Effector memory CD4-positive, alpha-beta T cell (primary cell): ENCODE measurements around the gene SH2D3A.
"Not testable (repeated sequence)": the region's sequence is repeated elsewhere in the genome, so short reads cannot be mapped to it uniquely, and the experiment has no call there.

Experiments
- DNase-seq, 3 donors: peaks; one replicate each; pipeline ENCODE4 v3.0.0-alpha.2; 2020
- H3K27ac ChIP-seq: 2 replicates; pipeline ENCODE4 v1.7.0; 2013; ENCODE audit warnings: mild to moderate bottlenecking, low read length, moderate library complexity; ENCODE audit not compliant: insufficient read depth, poor library complexity, severe bottlenecking
- H3K27me3 ChIP-seq: replicated peaks from 2 replicates; pipeline ENCODE4 v1.7.0; 2013; ENCODE audit warnings: mild to moderate bottlenecking, low read length; ENCODE audit not compliant: insufficient read depth, control insufficient read depth, poor library complexity, severe bottlenecking
- H3K36me3 ChIP-seq: 2 replicates; pipeline ENCODE4 v1.7.0; 2013; ENCODE audit warnings: mild to moderate bottlenecking, low read length, moderate library complexity; ENCODE audit not compliant: control insufficient read depth, insufficient read depth
- H3K4me1 ChIP-seq: 2 replicates; pipeline ENCODE4 v1.7.0; 2013; ENCODE audit warnings: low read length, mild to moderate bottlenecking; ENCODE audit not compliant: control insufficient read depth, insufficient read depth, poor library complexity, severe bottlenecking
- H3K4me3 ChIP-seq: 2 replicates; pipeline ENCODE4 v1.7.0; 2013; ENCODE audit warnings: low read length, low read depth, mild to moderate bottlenecking; ENCODE audit not compliant: insufficient read depth, poor library complexity, severe bottlenecking
- H3K9me3 ChIP-seq: 2 replicates; pipeline ENCODE4 v1.7.0; 2013; ENCODE audit warnings: mild to moderate bottlenecking, low read length, moderate library complexity; ENCODE audit not compliant: control insufficient read depth

Gene SH2D3A

DNA sequence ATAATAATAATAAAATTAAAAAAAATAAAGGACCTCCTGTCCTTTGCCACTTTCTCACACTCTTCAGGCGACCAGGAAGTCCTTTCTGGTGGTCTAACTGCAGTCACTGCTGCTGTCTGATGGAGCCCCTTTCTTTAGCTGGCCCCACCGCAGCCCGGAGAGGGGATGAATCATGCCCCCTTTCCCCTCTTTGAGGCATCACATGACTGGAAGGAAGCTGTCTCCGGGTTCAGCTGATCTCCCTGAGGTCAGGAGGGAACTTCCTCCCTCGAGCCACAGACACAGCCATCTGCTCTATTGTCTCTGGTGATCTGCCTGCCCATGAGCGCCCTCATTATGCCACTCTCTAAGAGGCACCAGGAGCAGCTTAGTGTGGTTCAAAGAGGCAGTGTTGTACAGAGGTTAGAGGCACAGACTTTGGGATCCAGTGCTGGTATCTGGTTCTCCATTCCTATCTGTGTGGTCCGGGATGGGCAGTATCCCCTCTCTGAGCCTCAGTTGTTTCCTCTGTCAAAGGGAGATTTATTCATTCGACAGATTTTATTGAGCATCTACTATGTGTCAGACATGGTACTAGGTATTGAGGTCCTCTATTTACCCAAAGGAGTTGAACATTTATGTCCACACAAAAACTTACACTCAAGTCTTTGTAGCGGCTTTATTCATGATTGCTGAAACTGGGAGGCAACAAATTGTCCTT lies 35.3 kb upstream of the SH2D3A start:
- Histone ChIP-seq H3K4me3 (no peak overlapping the region), H3K27ac (peak overlapping the region; percentile 63), H3K36me3 (no peaks in the 10 kb centered on the region), H3K9me3 (no peaks in the 10 kb centered on the region), H3K27me3 (no peaks in the 10 kb centered on the region), H3K4me1 (peaks cover 25% of the 10 kb centered on the region)
- DNase-seq: peak; percentile 63 to 74 (median 72)

DNA sequence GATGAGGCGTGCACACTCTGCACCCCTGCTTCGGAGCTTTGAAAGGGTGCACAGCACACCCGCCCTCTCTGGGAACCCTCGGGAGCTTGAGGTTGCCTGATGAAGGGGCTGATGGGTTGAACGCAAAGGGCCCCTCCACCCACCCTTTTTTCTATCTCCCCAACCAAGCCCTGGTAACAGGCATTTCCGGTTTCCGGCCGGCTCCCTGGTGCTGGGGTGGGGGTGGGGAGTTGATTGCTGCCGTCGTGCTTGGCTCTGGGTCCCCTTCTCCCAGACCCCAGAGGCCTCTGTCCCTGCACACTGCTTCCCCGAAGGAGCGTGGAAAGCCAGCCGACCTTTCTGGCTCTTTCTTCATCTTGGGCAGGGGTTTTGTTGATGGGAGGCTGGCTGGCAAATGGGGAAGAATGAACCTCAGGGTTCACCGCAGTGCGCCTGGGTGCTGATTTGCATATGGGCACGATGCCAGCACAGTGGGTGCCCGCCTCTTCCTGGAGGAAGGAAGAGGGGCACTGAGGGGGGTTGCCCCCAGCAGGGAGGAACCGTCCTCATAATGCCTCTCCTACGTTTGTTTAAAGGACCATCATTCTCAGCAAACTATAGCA lies 34.4 kb upstream of the SH2D3A start:
- peak; percentile 67 to 71 (median 70) for DNase-seq
- peaks cover 28% of the 10 kb centered on the region for H3K4me1 ChIP-seq
- peaks cover 2% of the 10 kb centered on the region for H3K36me3 ChIP-seq
- H3K27ac ChIP-seq: peak overlapping the region; percentile 78
- peak overlapping the region; percentile 49 for H3K4me3 ChIP-seq
- H3K9me3 ChIP-seq: no peaks in the 10 kb centered on the region
- H3K27me3 ChIP-seq: no peaks in the 10 kb centered on the region

DNA sequence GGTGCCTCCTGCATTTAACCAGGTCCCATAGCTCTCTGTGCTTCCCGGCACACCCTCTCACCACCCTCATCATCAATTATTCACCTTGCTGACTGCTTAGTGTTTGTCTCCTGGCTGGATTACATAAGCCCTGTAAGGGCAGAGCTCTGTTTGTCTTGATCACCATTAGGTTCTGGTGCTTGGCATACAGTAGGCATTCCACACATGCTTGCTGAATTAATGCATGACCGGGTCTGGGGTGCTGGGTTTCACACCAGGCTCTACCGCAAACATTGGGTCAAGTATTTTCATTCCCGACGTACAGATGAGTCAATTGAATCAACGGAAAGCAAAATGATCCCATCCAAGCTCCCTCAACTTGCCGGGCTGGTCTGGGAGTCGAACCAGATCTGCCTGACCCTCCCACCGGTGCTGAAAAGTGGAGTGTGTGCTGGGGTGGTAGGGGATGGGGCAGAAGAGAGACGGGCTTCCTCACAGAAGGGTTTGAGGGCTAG lies 33.8 kb upstream of the SH2D3A start:
- peak overlapping the region; percentile 78 for H3K27ac ChIP-seq

GRCh38 chr19:6800160-6800790 lies 33.0 kb upstream of the SH2D3A start:
- not testable (repeated sequence) for H3K9me3 ChIP-seq, DNase-seq, H3K36me3 ChIP-seq, H3K27me3 ChIP-seq
- Histone ChIP-seq H3K4me3 (peak overlapping the region; percentile 17), H3K4me1 (peaks cover 28% of the 10 kb centered on the region), H3K27ac (peak overlapping the region; percentile 78)

More for the DNA sequence above, 33.8 kb upstream of the SH2D3A start:
- no peaks in the 10 kb centered on the region for H3K27me3 ChIP-seq
- no peaks in the 10 kb centered on the region for H3K9me3 ChIP-seq
- peak overlapping the region; percentile 49 for H3K4me3 ChIP-seq
- peaks cover 4% of the 10 kb centered on the region for H3K36me3 ChIP-seq
- peaks cover 28% of the 10 kb centered on the region for H3K4me1 ChIP-seq
- peak in 1 of 3 donors; percentile 4 for DNase-seq

GRCh38 chr19:6797646-6798045 lies 30.4 kb upstream of the SH2D3A start:
- no peak for DNase-seq
- Histone ChIP-seq H3K4me1 (peaks cover 23% of the 10 kb centered on the region), H3K9me3 (no peaks in the 10 kb centered on the region), H3K4me3 (no peak overlapping the region), H3K27ac (no peak overlapping the region), H3K36me3 (peaks cover 11% of the 10 kb centered on the region), H3K27me3 (no peaks in the 10 kb centered on the region)

GRCh38 chr19:6796278-6796677 lies 29.0 kb upstream of the SH2D3A start:
- Histone ChIP-seq H3K4me3 (no peak overlapping the region), H3K9me3 (no peaks in the 10 kb centered on the region), H3K4me1 (peaks cover 16% of the 10 kb centered on the region), H3K36me3 (peaks cover 11% of the 10 kb centered on the region), H3K27ac (no peak overlapping the region), H3K27me3 (no peaks in the 10 kb centered on the region)
- DNase-seq: no peak

GRCh38 chr19:6794686-6795431 lies 27.6 kb upstream of the SH2D3A start:
- DNase-seq: no peak
- Histone ChIP-seq H3K4me3 (no peak overlapping the region), H3K9me3 (no peaks in the 10 kb centered on the region), H3K27me3 (no peaks in the 10 kb centered on the region), H3K36me3 (peaks cover 15% of the 10 kb centered on the region), H3K4me1 (peaks cover 20% of the 10 kb centered on the region), H3K27ac (no peak overlapping the region)

- H3K27me3 ChIP-seq: no peaks in the 10 kb centered on the region
- no peak for DNase-seq
Observed at GRCh38 chr19:6793973-6794372, 26.7 kb upstream of the SH2D3A start.

DNA sequence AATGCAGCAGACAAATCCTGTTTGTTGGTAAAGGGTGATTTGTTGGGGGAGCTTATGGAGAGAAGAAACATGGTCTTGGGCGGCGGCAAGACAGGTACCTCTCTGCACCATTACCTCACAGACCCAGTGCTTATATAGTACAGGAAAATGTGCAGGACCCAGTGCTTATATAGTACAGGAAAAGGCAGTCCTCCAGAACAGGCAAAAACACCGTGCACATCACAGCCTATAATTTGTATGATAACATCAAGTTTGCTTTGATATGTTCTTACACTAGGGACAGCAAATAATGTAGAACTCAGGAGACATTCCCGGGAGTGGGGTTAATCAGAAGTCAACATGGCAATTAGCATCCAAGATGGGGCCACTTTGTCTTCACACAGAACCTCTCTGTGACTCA lies 26.2 kb upstream of the SH2D3A start:
- H3K4me3 ChIP-seq: no peak overlapping the region
- H3K27ac ChIP-seq: no peak overlapping the region
- H3K4me1 ChIP-seq: peaks cover 20% of the 10 kb centered on the region
- H3K9me3 ChIP-seq: no peaks in the 10 kb centered on the region
- peaks cover 15% of the 10 kb centered on the region for H3K36me3 ChIP-seq
- no peak for DNase-seq
- H3K27me3 ChIP-seq: no peaks in the 10 kb centered on the region

More at GRCh38 chr19:6793973-6794372, 26.7 kb upstream of the SH2D3A start:
- no peaks in the 10 kb centered on the region for H3K9me3 ChIP-seq
- H3K4me3 ChIP-seq: no peak overlapping the region
- H3K36me3 ChIP-seq: peaks cover 15% of the 10 kb centered on the region
- H3K27ac ChIP-seq: no peak overlapping the region
- H3K4me1 ChIP-seq: peaks cover 20% of the 10 kb centered on the region
